ENCODE measurements around the gene RTN4RL1.
"Not testable (repeated sequence)": the region's sequence is repeated elsewhere in the genome, so short reads cannot be mapped to it uniquely, and the experiment has no call there.

The RTN4RL1 gene

DNA sequence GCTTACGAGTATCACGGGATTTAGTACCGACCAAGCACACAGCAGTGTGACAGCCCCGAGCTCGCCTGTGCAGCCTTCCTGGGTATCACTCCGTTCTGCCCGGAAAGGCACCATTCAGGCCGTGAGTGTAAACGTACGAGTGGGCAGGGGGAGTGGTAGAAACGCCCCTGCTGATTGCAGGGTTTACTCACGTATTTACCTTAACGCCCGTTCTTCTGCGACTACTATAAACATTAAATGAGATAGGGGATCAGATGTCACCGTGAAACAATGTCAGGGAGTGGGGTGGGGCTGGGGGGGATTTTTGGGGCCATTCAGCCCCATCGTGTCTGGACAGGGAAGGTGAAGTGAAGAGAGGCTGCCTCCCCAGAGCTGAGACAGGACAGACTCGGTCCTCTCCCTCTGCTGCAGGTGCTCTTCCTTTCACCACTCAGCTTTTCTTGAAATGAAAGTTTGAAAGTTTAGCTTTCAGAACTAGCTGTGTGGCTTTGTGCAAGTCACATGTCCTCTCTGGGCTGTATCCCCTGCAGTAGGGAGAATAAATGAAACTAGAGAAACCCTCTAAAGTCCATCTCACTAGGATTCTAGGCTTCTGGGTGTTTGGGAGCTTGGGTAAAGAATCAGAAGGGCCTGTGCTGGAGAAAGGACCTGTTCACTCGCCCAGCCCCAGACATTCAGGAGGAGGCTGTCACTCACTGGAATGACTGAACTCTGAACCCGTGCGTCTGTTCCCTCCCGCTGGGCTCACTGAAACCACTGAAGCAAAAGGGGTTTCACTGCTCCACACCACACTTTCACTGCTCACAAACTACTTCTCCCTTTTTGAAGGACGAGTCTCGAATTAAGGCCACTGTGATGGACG is 128.7 kb downstream of the RTN4RL1 start:
- no peak for DNase-seq (ENCODE audit: low read depth in 2 of 2)

DNA sequence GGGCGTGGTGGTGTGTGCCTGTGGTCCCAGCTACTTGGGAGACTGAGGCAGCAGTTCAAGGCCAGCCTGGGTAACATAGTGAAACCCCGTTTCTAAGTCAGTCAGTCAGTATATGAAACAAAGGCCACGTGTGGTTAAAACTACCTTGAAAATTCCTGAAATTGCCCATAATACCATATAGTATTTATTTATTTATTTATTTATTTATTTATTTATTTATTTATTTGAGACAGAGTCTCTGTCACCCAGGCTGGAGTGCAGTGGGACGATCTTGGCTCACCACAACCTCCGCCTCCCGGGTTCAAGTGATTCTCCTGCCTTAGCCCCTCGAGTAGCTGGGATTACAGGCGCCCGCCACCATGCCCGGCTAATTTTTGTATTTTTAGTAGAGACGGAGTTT is 129.7 kb downstream of the RTN4RL1 start:
- DNase-seq (ENCODE audit: low read depth in 2 of 2), result not testable (repeated sequence)

DNA sequence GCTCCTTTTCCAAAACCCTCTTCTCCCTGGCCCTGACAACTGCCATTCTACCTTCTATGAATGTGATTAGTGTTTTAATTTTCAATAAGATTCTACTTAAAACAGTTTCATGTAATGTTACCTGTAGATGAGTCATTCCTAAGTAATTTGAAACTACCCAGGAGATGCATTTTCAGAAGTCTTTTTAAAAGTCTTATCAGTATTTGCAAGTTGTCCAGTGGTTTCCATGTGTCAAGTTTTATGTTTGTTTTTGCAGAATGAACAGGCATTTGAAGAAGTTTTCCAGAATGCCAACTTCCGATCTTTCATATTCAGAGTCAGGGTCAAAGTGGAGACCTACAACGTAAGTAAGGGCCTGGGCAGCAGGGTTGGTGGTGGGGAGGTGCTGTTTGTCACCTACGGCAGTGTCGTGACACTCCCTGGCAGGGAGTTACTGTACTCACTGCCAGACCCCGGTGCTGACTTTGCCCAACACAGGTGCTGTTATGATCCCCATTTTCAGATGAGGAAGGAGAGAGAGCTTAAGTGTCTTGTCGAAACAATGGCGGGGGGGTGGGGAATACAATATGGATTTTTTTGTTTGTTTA is 130.3 kb downstream of the RTN4RL1 start:
- no peak for DNase-seq (ENCODE audit: low read depth in 2 of 2)

DNA sequence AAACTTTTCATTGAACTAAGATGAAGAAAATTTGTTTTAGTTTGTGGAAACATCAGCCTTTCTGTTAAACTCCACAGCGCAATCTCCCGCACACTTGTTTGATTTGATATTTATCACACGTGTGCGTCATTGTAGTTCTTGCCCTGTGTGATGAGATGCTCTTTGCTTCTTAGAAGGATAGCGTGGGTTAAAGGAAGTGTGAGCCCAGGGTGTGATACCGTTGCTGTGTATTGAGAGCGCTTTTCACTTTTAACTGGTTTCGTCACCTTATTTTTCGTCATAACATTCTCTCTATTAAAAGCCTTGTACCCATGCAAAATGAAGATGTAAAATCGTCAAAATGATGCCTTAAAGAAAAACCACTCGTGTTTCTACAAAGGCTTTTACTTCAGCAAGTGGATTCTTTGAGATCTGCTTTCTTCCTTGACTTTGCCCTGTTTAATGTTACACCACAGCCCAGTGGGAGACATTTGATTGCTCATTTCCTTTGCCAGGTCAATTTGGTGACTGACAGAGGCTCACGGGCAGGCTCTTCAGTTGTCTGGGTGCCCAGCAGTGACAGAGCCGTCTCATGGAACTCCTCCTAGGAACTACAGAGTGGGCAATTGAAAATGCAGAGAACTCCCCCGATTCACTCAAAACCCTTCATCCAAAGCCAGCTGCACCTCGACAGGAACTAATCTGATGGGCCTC is 134.2 kb downstream of the RTN4RL1 start:
- DNase-seq (ENCODE audit: low read depth in 2 of 2), result no peak

DNA sequence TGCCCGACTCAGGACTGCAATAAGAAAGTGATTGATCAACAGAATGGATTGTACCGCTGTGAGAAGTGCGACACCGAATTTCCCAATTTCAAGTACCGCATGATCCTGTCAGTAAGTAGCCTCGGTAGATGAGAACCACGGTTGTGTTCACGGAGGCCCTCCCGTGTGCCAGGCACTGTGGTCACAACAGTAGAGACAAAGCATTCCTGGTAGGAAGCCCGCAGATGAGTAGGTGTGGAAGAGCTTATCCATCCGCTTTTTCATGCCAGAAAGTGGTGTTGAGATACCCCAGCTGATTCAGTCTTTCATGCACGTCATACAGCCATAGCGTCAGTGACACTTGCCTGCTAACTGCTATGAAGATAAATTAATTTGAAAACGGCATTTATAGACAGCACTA is 136.4 kb downstream of the RTN4RL1 start:
- DNase-seq (ENCODE audit: low read depth in 2 of 2), result no peak

Measured in stimulated activated CD4-positive, alpha-beta T cell treated with anti-CD3 and anti-CD28 coated beads, Interleukin-15, amount 100 ng/mL, for 48 hours (primary cell).